K562 (cell line): ENCODE data around the gene TWSG1. TPM values are rescaled to one million over a fixed set of nuclear protein-coding genes. Genes with fewer than 3 reads are reported as not detected.

ENCODE experiments used
- ATAC-seq: fragments of 200-7000 bp; cut with Tn5 transposase; 3 replicates; pipeline ENCODE4 v1.9.1; 2020; ENCODE audit warnings: moderate library complexity
- BruUV-seq: library from RNA; stranded (reverse); fragments of 400-500 nt; replicated peaks from 2 replicates; lab custom pipeline; 2021; lab: Mats Ljungman, UMichigan
- CTCF ChIA-PET: fragments of 300-600 bp; formaldehyde crosslinking; extraction: SDS; loops from one replicate; lab custom pipeline; 2021; ENCODE audit warnings: low intra/inter-chr PET ratio; lab: Yijun Ruan, JAX
- POLR2A ChIA-PET: fragments of 300-600, 350-650 bp; sonication (Branson Sonifier 250); formaldehyde crosslinking; extraction: SDS; loops from one replicate; lab custom pipeline; 2021; ENCODE audit warnings: antibody characterized with exemption, inconsistent platforms; lab: Yijun Ruan, JAX
- DNase-seq, 4 experiments: peaks; one replicate each; pipeline versions ENCODE4 v3.0.0 to v3.0.0-alpha.2; 2011 to 2018; ENCODE audit warnings: low spot score in 3 of 4, mixed read lengths in 3 of 4; ENCODE audit errors: extremely low read depth in 1 of 4
- FAIRE-seq: peaks from 2 replicates; lab custom pipeline; 2011; peaks lifted over from hg19 to GRCh38; lab: Jason Lieb, UNC
- H2AFZ ChIP-seq: 2 replicates; pipeline ENCODE4 v1.6.0; 2011; ENCODE audit warnings: low read depth, low read length, control low read depth, inconsistent platforms
- H3K27ac ChIP-seq: fragments of 200-600 bp; 3 replicates; pipeline ENCODE4 v1.8.0; 2011; ENCODE audit warnings: low read depth, mild to moderate bottlenecking, control low read depth, inconsistent platforms, low read length, moderate library complexity, mixed read lengths; ENCODE audit errors: extremely low read depth
- H3K27me3 ChIP-seq, 2 experiments: fragments of 300-600 bp in 1 of 2; 2 replicates in 1 of 2; 3 replicates in 1 of 2; pipeline versions ENCODE4 v1.6.0 to v1.8.0; 2011; ENCODE audit warnings: inconsistent platforms in 2 of 2, low read length in 2 of 2, mild to moderate bottlenecking in 1 of 2, mixed read lengths in 1 of 2, moderate library complexity in 1 of 2; ENCODE audit not compliant: control insufficient read depth in 2 of 2, insufficient read depth in 2 of 2
- H3K36me3 ChIP-seq: fragments of 300-600 bp; 3 replicates; pipeline ENCODE4 v1.8.0; 2011; ENCODE audit warnings: mild to moderate bottlenecking, low read length, inconsistent platforms; ENCODE audit not compliant: control insufficient read depth, insufficient read depth
- H3K4me1 ChIP-seq, 2 experiments: fragments of 200-600 bp in 1 of 2; replicated peaks in 1 of 2; 2 replicates in 1 of 2; 3 replicates in 1 of 2; pipeline versions ENCODE4 v1.5.1 to v1.8.0; 2011; ENCODE audit warnings: inconsistent platforms in 2 of 2, low read length in 2 of 2, mild to moderate bottlenecking in 1 of 2, mixed read lengths in 1 of 2, moderate library complexity in 1 of 2; ENCODE audit not compliant: control insufficient read depth in 2 of 2, insufficient read depth in 2 of 2
- H3K4me2 ChIP-seq: 2 replicates; pipeline ENCODE4 v1.6.1; 2011; ENCODE audit warnings: low read length, control low read depth, inconsistent platforms, mixed read lengths; ENCODE audit not compliant: insufficient read depth
- H3K4me3 ChIP-seq: fragments of 200-600 bp; sonication (generic), shearing (Covaris generic); 2 replicates; pipeline ENCODE4 v1.5.1; 2016; ENCODE audit warnings: control low read depth, inconsistent platforms
- H3K79me2 ChIP-seq: fragments of 200-600 bp; 3 replicates; pipeline ENCODE4 v1.8.0; 2011; ENCODE audit warnings: low read length, inconsistent platforms; ENCODE audit not compliant: control insufficient read depth, insufficient read depth
- H3K9ac ChIP-seq, 2 experiments: 2 replicates each; pipeline versions ENCODE4 v1.6.0 to v1.6.1; 2011; ENCODE audit warnings: low read depth in 2 of 2, low read length in 2 of 2, control low read depth in 1 of 2, inconsistent platforms in 1 of 2, mild to moderate bottlenecking in 1 of 2, mixed read lengths in 1 of 2; ENCODE audit not compliant: insufficient read depth in 1 of 2
- H3K9me1 ChIP-seq: one replicate; pipeline ENCODE4 v1.6.0; 2011; ENCODE audit warnings: inconsistent platforms, mild to moderate bottlenecking, low read length, moderate library complexity; ENCODE audit not compliant: control insufficient read depth, insufficient read depth
- H3K9me3 ChIP-seq: replicated peaks from 2 replicates; pipeline ENCODE4 v1.5.1; 2011; ENCODE audit warnings: low read depth, low read length, inconsistent platforms; ENCODE audit not compliant: control insufficient read depth, insufficient read depth
- H4K20me1 ChIP-seq: replicated peaks from 2 replicates; pipeline ENCODE4 v1.6.1; 2011; ENCODE audit warnings: low read length, inconsistent platforms, mixed read lengths; ENCODE audit not compliant: control insufficient read depth, insufficient read depth
- FOXA1 ChIP-seq: fragments of 450-650 bp; IDR thresholded peaks from 2 replicates; pipeline ENCODE4 v1.6.1; 2016; ENCODE audit warnings: mild to moderate bottlenecking, borderline replicate concordance
- HMG20B ChIP-seq: fragments of 250-450 bp; sonication (Bioruptor Pico); IDR thresholded peaks from 2 replicates; pipeline ENCODE4 v1.5.0; 2021; ENCODE audit warnings: mild to moderate bottlenecking
- JUN ChIP-seq, 2 experiments: sonication (generic) in 1 of 2; formaldehyde crosslinking in 1 of 2; IDR thresholded peaks; 2 replicates each; pipeline versions ENCODE4 v1.6.1 to v1.8.0; 2012 to 2022; ENCODE audit warnings: borderline replicate concordance in 2 of 2, mild to moderate bottlenecking in 2 of 2, improper control_type of control experiment in 1 of 2, low read depth in 1 of 2, low read length in 1 of 2, missing genetic modification reagents in 1 of 2
- KDM1A ChIP-seq, 2 experiments: fragments of 450-650 bp; IDR thresholded peaks; 2 replicates each; pipeline ENCODE4 v1.6.1; 2016; ENCODE audit warnings: mild to moderate bottlenecking in 2 of 2
- LARP7 ChIP-seq: fragments of 450-650 bp; IDR thresholded peaks from 2 replicates; pipeline ENCODE4 v1.6.1; 2016
- MBD2 ChIP-seq: sonication (generic); IDR thresholded peaks from 2 replicates; pipeline ENCODE4 v1.6.1; 2016; ENCODE audit warnings: low read depth, borderline replicate concordance
- PHB2 ChIP-seq: fragments of 450-650 bp; IDR thresholded peaks from 2 replicates; pipeline ENCODE4 v1.6.1; 2017; ENCODE audit warnings: low read depth
- PHF8 ChIP-seq: fragments of 200-600 bp; sonication (generic); IDR thresholded peaks from 2 replicates; pipeline ENCODE4 v1.6.1; 2012; ENCODE audit warnings: mixed run types, mild to moderate bottlenecking, inconsistent platforms, low read length, moderate library complexity, borderline replicate concordance
- PML ChIP-seq: IDR thresholded peaks from 2 replicates; pipeline ENCODE4 v1.6.1; 2012; ENCODE audit warnings: low read length, inconsistent platforms
- RBM17 ChIP-seq: fragments of 200-400 bp; formaldehyde crosslinking; IDR thresholded peaks from 2 replicates; pipeline ENCODE4 v1.6.1; 2017; ENCODE audit warnings: low read depth, mild to moderate bottlenecking, low read length, borderline replicate concordance
- SNIP1 ChIP-seq: fragments of 450-650 bp; IDR thresholded peaks from 2 replicates; pipeline ENCODE4 v1.7.1; 2017; ENCODE audit warnings: low read depth, mild to moderate bottlenecking
- ZBTB17 ChIP-seq: fragments of 450-650 bp; formaldehyde crosslinking; IDR thresholded peaks from 2 replicates; pipeline ENCODE4 v1.4.0; 2020; ENCODE audit warnings: mild to moderate bottlenecking
- ZNF140 ChIP-seq: fragments of 250-450 bp; sonication (Bioruptor Pico); IDR thresholded peaks from 2 replicates; pipeline ENCODE4 v1.8.0; 2021; ENCODE audit warnings: moderate library complexity, mild to moderate bottlenecking, inconsistent platforms
- ZNF584 ChIP-seq: fragments of 200-800 bp; sonication (Bioruptor generic); IDR thresholded peaks from 2 replicates; pipeline ENCODE4 v1.6.1; 2016; ENCODE audit warnings: low read depth, mild to moderate bottlenecking, missing genetic modification characterization, missing compliant biosample characterization
- WGBS: fragments of 100-300 bp; shearing (Covaris generic); methylation state at CpG from one replicate; pipeline ENCODE4 v1.1.6; 2016; ENCODE audit warnings: low coverage, mixed read lengths; ENCODE audit not compliant: insufficient coverage; ENCODE audit errors: missing lambda C conversion rate; 5-methylcytosine and 5-hydroxymethylcytosine counted together
- in situ Hi-C: fragments of 300-500 bp; cut with MboI; formaldehyde crosslinking; loops from 4 replicates; pipeline ENCODE4 v1.15.0; 2018; ENCODE audit warnings: inconsistent platforms, mixed read lengths
- intact Hi-C: fragments of 100-400 bp; cut with micrococcal nuclease; formaldehyde crosslinking; loops from 2 replicates; pipeline ENCODE4 v1.14.2; 2022
- polyA plus RNA-seq, 8 experiments: library from polyadenylated mRNA; depleted of rRNA in 4 of 8; stranded (reverse) in 5 of 8; unstranded in 3 of 8; fragments of >200 nt; fragmentation: Nextera tagmentation in 2 of 8; fragmentation: Illumina TruSeq in 1 of 8; extraction: Ambion mirVana in 2 of 8; extraction: Trizol in 1 of 8; gene quantifications; 2 replicates each; pipeline versions ENCODE4 v1.2.1 to v1.2.3, GENCODE V29; 2011 to 2014; ENCODE audit warnings: inconsistent platforms in 1 of 8, missing spikeins in 1 of 8
- total RNA-seq, 7 experiments: library from RNA; depleted of rRNA in 6 of 7; stranded (reverse); fragments of >200 nt in 6 of 7; fragmentation: Illumina TruSeq in 2 of 7; extraction: Trizol in 2 of 7; gene quantifications; 2 replicates each; pipeline versions ENCODE4 v1.2.1 to v1.2.3, GENCODE V29; 2011 to 2021; ENCODE audit warnings: low replicate concordance in 1 of 7
- TF ChIP-seq, protein P1 (sequence below), 3 experiments: fragments of 200-800 bp in 1 of 3; sonication (Bioruptor generic) in 1 of 3; sonication (generic) in 1 of 3; formaldehyde crosslinking in 1 of 3; IDR thresholded peaks; 2 replicates each; pipeline versions ENCODE4 v1.6.1 to v1.8.0; 2016 to 2022; ENCODE audit warnings: mild to moderate bottlenecking in 2 of 3, missing compliant biosample characterization in 2 of 3, missing genetic modification characterization in 2 of 3, missing genetic modification reagents in 1 of 3
- TF ChIP-seq, protein P2 (sequence below), 3 experiments: IDR thresholded peaks in 2 of 3; conservative IDR thresholded peaks in 1 of 3; 2 replicates each; pipeline ENCODE4 v1.5.1; 2011 to 2012; ENCODE audit warnings: low read length in 3 of 3, mild to moderate bottlenecking in 3 of 3, control low read depth in 2 of 3, improper control_type of control experiment in 1 of 3, inconsistent platforms in 1 of 3, low read depth in 1 of 3, mixed read lengths in 1 of 3, moderate library complexity in 1 of 3; ENCODE audit not compliant: insufficient read depth in 2 of 3
- TF ChIP-seq, protein P3 (sequence below): fragments of 450-650 bp; IDR thresholded peaks from 2 replicates; pipeline ENCODE4 v1.6.1; 2014; ENCODE audit warnings: low read depth, mild to moderate bottlenecking, moderate library complexity, borderline replicate concordance
- TF ChIP-seq, protein P4 (sequence below): fragments of 250-450 bp; sonication (Bioruptor Pico); IDR thresholded peaks from 2 replicates; pipeline ENCODE4 v1.8.0; 2021; ENCODE audit warnings: moderate library complexity, mild to moderate bottlenecking, inconsistent platforms

Gene TWSG1
- total and polyA plus RNA-seq, 9 of the 15 experiments (the other 6 are each of a cell fraction or from before 2014, with no cell fraction given): 10.4 to 37.2 (median 25.1) TPM

DNA sequence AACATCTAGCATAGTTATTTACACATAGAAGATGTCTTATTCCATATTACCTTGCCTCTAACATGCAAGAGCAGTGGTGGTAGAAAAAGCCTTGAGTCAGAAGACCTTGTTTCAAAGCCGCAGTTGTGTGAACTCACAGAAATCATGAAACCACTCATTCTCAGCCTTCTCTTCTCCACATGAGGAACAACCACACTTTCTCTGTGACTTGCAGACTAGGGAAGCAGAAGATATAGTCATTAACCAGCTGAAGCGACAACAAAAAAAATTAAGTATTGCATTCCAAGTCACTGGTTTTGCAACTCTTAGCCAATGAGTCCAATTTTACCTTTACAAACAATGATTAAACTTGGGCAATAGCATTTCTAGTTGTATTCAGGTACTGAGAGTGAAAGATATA lies 19.0 kb downstream of the TWSG1 start (continued):
- TF ChIP-seq, protein P1, sequence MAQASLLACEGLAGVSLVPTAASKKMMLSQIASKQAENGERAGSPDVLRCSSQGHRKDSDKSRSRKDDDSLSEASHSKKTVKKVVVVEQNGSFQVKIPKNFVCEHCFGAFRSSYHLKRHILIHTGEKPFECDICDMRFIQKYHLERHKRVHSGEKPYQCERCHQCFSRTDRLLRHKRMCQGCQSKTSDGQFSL (CRISPR knock-in tag; IDR thresholded peaks at IDR 0.05): no peak
- TF ChIP-seq, protein P1 (tag; IDR thresholded peaks at IDR 0.05): no peak
- TF ChIP-seq KDM1A (IDR thresholded peaks at IDR 0.05) (no peak), JUN (IDR thresholded peaks at IDR 0.05; ENCODE audit: borderline replicate concordance, low read depth, low read length) (no peak), JUN (CRISPR knock-in tag; IDR thresholded peaks at IDR 0.05; ENCODE audit: borderline replicate concordance) (no peak)
- TF ChIP-seq, protein P2, sequence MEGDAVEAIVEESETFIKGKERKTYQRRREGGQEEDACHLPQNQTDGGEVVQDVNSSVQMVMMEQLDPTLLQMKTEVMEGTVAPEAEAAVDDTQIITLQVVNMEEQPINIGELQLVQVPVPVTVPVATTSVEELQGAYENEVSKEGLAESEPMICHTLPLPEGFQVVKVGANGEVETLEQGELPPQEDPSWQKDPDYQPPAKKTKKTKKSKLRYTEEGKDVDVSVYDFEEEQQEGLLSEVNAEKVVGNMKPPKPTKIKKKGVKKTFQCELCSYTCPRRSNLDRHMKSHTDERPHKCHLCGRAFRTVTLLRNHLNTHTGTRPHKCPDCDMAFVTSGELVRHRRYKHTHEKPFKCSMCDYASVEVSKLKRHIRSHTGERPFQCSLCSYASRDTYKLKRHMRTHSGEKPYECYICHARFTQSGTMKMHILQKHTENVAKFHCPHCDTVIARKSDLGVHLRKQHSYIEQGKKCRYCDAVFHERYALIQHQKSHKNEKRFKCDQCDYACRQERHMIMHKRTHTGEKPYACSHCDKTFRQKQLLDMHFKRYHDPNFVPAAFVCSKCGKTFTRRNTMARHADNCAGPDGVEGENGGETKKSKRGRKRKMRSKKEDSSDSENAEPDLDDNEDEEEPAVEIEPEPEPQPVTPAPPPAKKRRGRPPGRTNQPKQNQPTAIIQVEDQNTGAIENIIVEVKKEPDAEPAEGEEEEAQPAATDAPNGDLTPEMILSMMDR (IDR thresholded peaks at IDR 0.05 in 2 of 3, conservative IDR thresholded peaks at IDR 0.05 in 1 of 3; ENCODE audit: insufficient read depth in 2 of 3, low read depth in 1 of 3, low read length in 3 of 3): no peak

DNA sequence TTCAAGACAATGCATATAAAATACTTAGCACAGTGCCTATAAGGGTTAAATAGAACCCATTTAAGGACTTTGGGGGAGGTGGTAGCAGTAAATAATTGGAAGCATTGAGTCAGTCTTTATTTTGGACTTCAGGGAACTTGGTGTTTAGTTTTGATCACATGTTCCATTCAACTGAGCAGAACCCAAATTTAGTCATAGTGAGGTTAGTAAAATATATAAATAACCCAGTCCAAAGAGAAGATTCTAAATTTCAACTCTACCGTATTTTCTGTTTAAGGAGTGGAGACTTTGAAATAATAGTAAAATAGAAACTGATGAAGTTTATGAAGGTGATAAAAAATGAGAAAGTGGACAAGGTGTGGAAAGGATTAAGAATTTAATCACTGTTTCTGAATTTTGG lies 19.7 kb downstream of the TWSG1 start:
- in situ Hi-C loops: no loop called here
- FAIRE-seq: no peak
- 83% methylated on average over 1 of the region's 1 CpG for WGBS
- no peak overlapping the region for H3K4me2 ChIP-seq
- no peaks in the 10 kb centered on the region for H3K9me3 ChIP-seq
- CTCF ChIA-PET: no interaction called here
- H3K27me3 ChIP-seq: no peaks in the 10 kb centered on the region
- no peaks in the 10 kb centered on the region for H3K9me1 ChIP-seq
- H3K9ac ChIP-seq: no peak overlapping the region
- no peak overlapping the region for H3K4me3 ChIP-seq
- DNase-seq: no peak
- ATAC-seq: no peak
- no peaks in the 10 kb centered on the region for H3K36me3 ChIP-seq
- H2AFZ ChIP-seq: no peak overlapping the region
- BruUV-seq: no TSS peak
- H3K79me2 ChIP-seq: peaks cover 4% of the 10 kb centered on the region; the same call in 1 of the 3 replicates
- no peaks in the 10 kb centered on the region for H3K4me1 ChIP-seq
- intact Hi-C loops: no loop called here
- POLR2A ChIA-PET: no interaction called here
- H4K20me1 ChIP-seq: no peaks in the 10 kb centered on the region
- H3K27ac ChIP-seq: no peak overlapping the region
- TF ChIP-seq, protein P3, sequence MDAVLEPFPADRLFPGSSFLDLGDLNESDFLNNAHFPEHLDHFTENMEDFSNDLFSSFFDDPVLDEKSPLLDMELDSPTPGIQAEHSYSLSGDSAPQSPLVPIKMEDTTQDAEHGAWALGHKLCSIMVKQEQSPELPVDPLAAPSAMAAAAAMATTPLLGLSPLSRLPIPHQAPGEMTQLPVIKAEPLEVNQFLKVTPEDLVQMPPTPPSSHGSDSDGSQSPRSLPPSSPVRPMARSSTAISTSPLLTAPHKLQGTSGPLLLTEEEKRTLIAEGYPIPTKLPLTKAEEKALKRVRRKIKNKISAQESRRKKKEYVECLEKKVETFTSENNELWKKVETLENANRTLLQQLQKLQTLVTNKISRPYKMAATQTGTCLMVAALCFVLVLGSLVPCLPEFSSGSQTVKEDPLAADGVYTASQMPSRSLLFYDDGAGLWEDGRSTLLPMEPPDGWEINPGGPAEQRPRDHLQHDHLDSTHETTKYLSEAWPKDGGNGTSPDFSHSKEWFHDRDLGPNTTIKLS: no peak
- TF ChIP-seq RBM17: no peak
- no peak for TF ChIP-seq PHF8
- no peak for TF ChIP-seq FOXA1
- no peak for TF ChIP-seq LARP7
- no peak for TF ChIP-seq SNIP1
- no peak for TF ChIP-seq PHB2
- TF ChIP-seq MBD2: no peak
- TF ChIP-seq ZNF584 (CRISPR knock-in tag): no peak
- no peak for TF ChIP-seq ZNF140 (CRISPR knock-in tag)
- no peak for TF ChIP-seq HMG20B (CRISPR knock-in tag)
- no peak for TF ChIP-seq ZBTB17 (CRISPR knock-in tag)
- TF ChIP-seq PML: no peak
- TF ChIP-seq, protein P4, sequence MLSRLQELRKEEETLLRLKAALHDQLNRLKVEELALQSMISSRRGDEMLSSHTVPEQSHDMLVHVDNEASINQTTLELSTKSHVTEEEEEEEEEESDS (CRISPR knock-in tag): no peak
